IMR-90 (cell line): ENCODE data around the gene TGM2. TPM values are rescaled to one million over a fixed set of nuclear protein-coding genes. Genes with fewer than 3 reads are reported as not detected.

Experiments used
- ATAC-seq: fragments of 200-7000 bp; cut with Tn5 transposase; 2 replicates; pipeline ENCODE4 v1.9.1; 2020; ENCODE audit warnings: low read depth, mild to moderate bottlenecking, moderate library complexity
- BruUV-seq: library from RNA; stranded (reverse); fragments of 400-500 nt; replicated peaks from 2 replicates; lab custom pipeline; 2021; lab: Mats Ljungman, UMichigan
- CTCF ChIA-PET: fragments of 300-600 bp; formaldehyde crosslinking; extraction: SDS; loops from one replicate; lab custom pipeline; 2021; ENCODE audit warnings: antibody characterized with exemption; lab: Yijun Ruan, JAX
- POLR2A ChIA-PET: fragments of 300-600 bp; sonication (Branson Sonifier 250); formaldehyde crosslinking; loops from one replicate; lab custom pipeline; 2022; ENCODE audit warnings: antibody characterized with exemption; ENCODE audit not compliant: unreplicated experiment; lab: Charles Lee
- DNase-seq: peaks from one replicate; pipeline ENCODE4 v3.0.0; 2013
- H2AFZ ChIP-seq: replicated peaks from 2 replicates; pipeline ENCODE3; 2013; ENCODE audit warnings: low read length, mild to moderate bottlenecking; ENCODE audit not compliant: poor library complexity
- H2AK5ac ChIP-seq: 2 replicates; pipeline ENCODE4 v1.6.1; 2013; ENCODE audit warnings: low read depth, low read length, inconsistent platforms
- H2AK9ac ChIP-seq: replicated peaks from 2 replicates; pipeline ENCODE3; 2013; ENCODE audit warnings: mild to moderate bottlenecking, low read depth, low read length, moderate library complexity; ENCODE audit not compliant: poor library complexity
- H2BK120ac ChIP-seq: 2 replicates; pipeline ENCODE4 v1.6.1; 2013; ENCODE audit warnings: low read depth, low read length, inconsistent platforms
- H2BK15ac ChIP-seq: 3 replicates; pipeline ENCODE4 v1.6.1; 2013; ENCODE audit warnings: low read depth, low read length, inconsistent platforms
- H2BK20ac ChIP-seq: 2 replicates; pipeline ENCODE4 v1.6.1; 2013; ENCODE audit warnings: low read depth, mild to moderate bottlenecking, inconsistent platforms, low read length, moderate library complexity
- H2BK5ac ChIP-seq: 2 replicates; pipeline ENCODE4 v1.6.1; 2013; ENCODE audit warnings: mild to moderate bottlenecking, low read depth, low read length, inconsistent platforms; ENCODE audit not compliant: poor library complexity, severe bottlenecking
- H3K14ac ChIP-seq: replicated peaks from 2 replicates; pipeline ENCODE4 v1.6.1; 2013; ENCODE audit warnings: low read depth, low read length, inconsistent platforms
- H3K18ac ChIP-seq: 2 replicates; pipeline ENCODE4 v1.6.1; 2013; ENCODE audit warnings: low read depth, low read length, control low read depth
- H3K23ac ChIP-seq: 2 replicates; pipeline ENCODE4 v1.6.1; 2013; ENCODE audit warnings: low read depth, low read length, inconsistent platforms
- H3K27ac ChIP-seq: 2 replicates; pipeline ENCODE4 v1.5.1; 2013; ENCODE audit warnings: mild to moderate bottlenecking, control low read depth, low read length; ENCODE audit not compliant: insufficient read depth
- H3K27me3 ChIP-seq: 2 replicates; pipeline ENCODE4 v1.6.1; 2013; ENCODE audit warnings: low read length; ENCODE audit not compliant: control insufficient read depth, insufficient read depth
- H3K36me3 ChIP-seq: 2 replicates; pipeline ENCODE4 v1.6.1; 2013; ENCODE audit warnings: low read length, mixed read lengths; ENCODE audit not compliant: control insufficient read depth, insufficient read depth
- H3K4ac ChIP-seq: 2 replicates; pipeline ENCODE4 v1.6.1; 2013; ENCODE audit warnings: low read depth, low read length, inconsistent platforms
- H3K4me1 ChIP-seq: 2 replicates; pipeline ENCODE4 v1.6.1; 2013; ENCODE audit warnings: low read length, mixed read lengths; ENCODE audit not compliant: control insufficient read depth, insufficient read depth
- H3K4me2 ChIP-seq: 2 replicates; pipeline ENCODE4 v1.6.1; 2013; ENCODE audit warnings: low read depth, mild to moderate bottlenecking, control low read depth, low read length, moderate library complexity
- H3K4me3 ChIP-seq: 2 replicates; pipeline ENCODE4 v1.5.1; 2013; ENCODE audit warnings: low read depth, mild to moderate bottlenecking, control low read depth, low read length, moderate library complexity; ENCODE audit not compliant: insufficient read depth
- H3K56ac ChIP-seq: 2 replicates; pipeline ENCODE4 v1.6.1; 2013; ENCODE audit warnings: low read length, inconsistent platforms; ENCODE audit not compliant: insufficient read depth; ENCODE audit errors: extremely low read depth
- H3K79me1 ChIP-seq, 2 experiments: 2 replicates each; pipeline ENCODE4 v1.6.1; 2013; ENCODE audit warnings: low read length in 2 of 2, inconsistent platforms in 1 of 2, low read depth in 1 of 2
- H3K9ac ChIP-seq: 2 replicates; pipeline ENCODE4 v1.6.1; 2013; ENCODE audit warnings: low read depth, low read length, control low read depth
- H3K9me1 ChIP-seq: 2 replicates; pipeline ENCODE4 v1.6.1; 2013; ENCODE audit warnings: low read length, inconsistent platforms; ENCODE audit not compliant: insufficient read depth
- H3K9me3 ChIP-seq: 2 replicates; pipeline ENCODE4 v1.6.1; 2013; ENCODE audit warnings: low read length; ENCODE audit not compliant: control insufficient read depth, insufficient read depth
- H4K20me1 ChIP-seq: 2 replicates; pipeline ENCODE4 v1.6.1; 2013; ENCODE audit warnings: low read length, inconsistent platforms; ENCODE audit not compliant: insufficient read depth
- H4K5ac ChIP-seq: 2 replicates; pipeline ENCODE4 v1.6.1; 2013; ENCODE audit warnings: mild to moderate bottlenecking, low read depth, low read length, control low read depth
- H4K8ac ChIP-seq, 2 experiments: 2 replicates each; pipeline ENCODE4 v1.6.1; 2013; ENCODE audit warnings: low read depth in 2 of 2, low read length in 2 of 2, control low read depth in 1 of 2, inconsistent platforms in 1 of 2
- H4K91ac ChIP-seq: 2 replicates; pipeline ENCODE4 v1.6.1; 2013; ENCODE audit warnings: low read depth, low read length, inconsistent platforms; ENCODE audit not compliant: insufficient read depth
- NFE2L2 ChIP-seq: fragments of 150-350 bp; IDR thresholded peaks from 2 replicates; pipeline ENCODE4 v1.6.1; 2016; ENCODE audit warnings: low read depth, mild to moderate bottlenecking, low read length
- WGBS, 2 experiments: methylation state at CpG; one replicate each; pipeline versions ENCODE4 v1.1.5 to v1.1.7; 2013; ENCODE audit warnings: missing lambda C conversion rate in 2 of 2; ENCODE audit not compliant: insufficient read length in 1 of 2; ENCODE audit errors: extremely low coverage in 2 of 2; 5-methylcytosine and 5-hydroxymethylcytosine counted together
- dilution Hi-C: fragments of 300-500 bp; cut with HindIII; formaldehyde crosslinking; loops from one replicate; pipeline ENCODE4 v1.14.3; 2018; ENCODE audit warnings: low sequenced_read_pairs; ENCODE audit not compliant: unreplicated experiment
- in situ Hi-C: fragments of 300-500 bp; cut with MboI; formaldehyde crosslinking; loops from 3 replicates; pipeline ENCODE4 v1.14.3; 2019; ENCODE audit warnings: low sequenced_read_pairs, inconsistent platforms, mixed read lengths
- intact Hi-C: fragments of 100-400 bp; cut with micrococcal nuclease; formaldehyde crosslinking; loops from 2 replicates; pipeline ENCODE4 v1.10.0; 2022
- polyA plus RNA-seq, 3 experiments: library from polyadenylated mRNA; depleted of rRNA; stranded (reverse); fragments of >200 nt; gene quantifications; 2 replicates each; pipeline ENCODE4 v1.2.3, GENCODE V29; 2012; ENCODE audit warnings: low replicate concordance in 1 of 3
- total RNA-seq: library from RNA; depleted of rRNA; stranded (reverse); fragments of >200 nt; gene quantifications from 2 replicates; pipeline ENCODE4 v1.2.3, GENCODE V29; 2012

TGM2 gene
- total and polyA plus RNA-seq, 2 of the 4 experiments (the other 2 are of a cell fraction) = 239 to 268 TPM

GRCh38 chr20:38112261-38112929, 52.7 kb downstream of the TGM2 start (continued):
- TF ChIP-seq NFE2L2 = no peak

- intact Hi-C loops = no loop called here
- no peaks in the 10 kb centered on the region for H3K27me3 ChIP-seq
- peaks cover 20% of the 10 kb centered on the region for H3K4me1 ChIP-seq
- no peak overlapping the region for H2BK5ac ChIP-seq
- peak overlapping the region; percentile 61 for H2BK120ac ChIP-seq
- H4K20me1 ChIP-seq = no peaks in the 10 kb centered on the region
- no peak overlapping the region for H3K23ac ChIP-seq
- no peak overlapping the region for H3K9ac ChIP-seq
- H4K5ac ChIP-seq = 0 out of 2 replicates have a peak overlapping the region, but pooled peaks have one; percentile 6
- CTCF ChIA-PET = interaction anchor here (1.2 kb wide), 1 partner anchor 38 kb away, joined by 3 read pairs; no protein-coding TSS in a partner anchor
- H4K91ac ChIP-seq = no peak overlapping the region; the same call in 1 of the 2 replicates
- peak overlapping the region; percentile 83 for H2AK5ac ChIP-seq
- POLR2A ChIA-PET = no interaction called here
- H2AFZ ChIP-seq = no peak overlapping the region
- dilution Hi-C loops = no loop called here
- no peak overlapping the region for H3K56ac ChIP-seq
- H3K14ac ChIP-seq = peak overlapping the region; percentile 73; the same call in 1 of the 2 replicates
- H3K9me1 ChIP-seq = peaks cover 35% of the 10 kb centered on the region
- WGBS, 2 experiments = no CpG with 5 or more reads among the region's 8 CpGs
- H2BK20ac ChIP-seq = peak overlapping the region; percentile 57
- ATAC-seq (no peak), DNase-seq (no peak)
- H4K8ac ChIP-seq = peak overlapping the region in 1 of 2 experiments; percentile 39; a peak in 1 of 4 replicates
- no peaks in the 10 kb centered on the region for H3K36me3 ChIP-seq
- TF ChIP-seq NFE2L2 = no peak
- no peaks in the 10 kb centered on the region for H3K9me3 ChIP-seq
- peak overlapping the region; percentile 13; the same call in 1 of the 2 replicates for H3K18ac ChIP-seq
- in situ Hi-C loops = no loop called here
- H3K79me1 ChIP-seq = no peaks in the 10 kb centered on the region
- BruUV-seq = no TSS peak
- H3K27ac ChIP-seq = no peak overlapping the region
- no peak overlapping the region for H3K4me2 ChIP-seq
- H3K4me3 ChIP-seq = no peak overlapping the region
- H3K4ac ChIP-seq = peak overlapping the region; percentile 72
- H2BK15ac ChIP-seq = peak overlapping the region; percentile 58; the same call in 2 of the 3 replicates
- no peak overlapping the region for H2AK9ac ChIP-seq
Measured at GRCh38 chr20:38111366-38112232, 53.5 kb downstream of the TGM2 start.
